Neural cell (in vitro differentiated cells): ENCODE results near the gene SLC2A6. TPM values are rescaled to one million over a fixed set of nuclear protein-coding genes. Genes with fewer than 3 reads are reported as not detected.

Source experiments
- H2AFZ ChIP-seq: fragments of 200-600, 300-800 bp; sonication (generic), shearing (Covaris generic); 2 replicates; pipeline ENCODE4 v1.6.0; 2014; ENCODE audit warnings: low read depth, mild to moderate bottlenecking, antibody characterized with exemption, low read length, moderate library complexity
- H3F3A ChIP-seq: fragments of 200-600 bp; shearing (Covaris generic); 2 replicates; pipeline ENCODE4 v1.6.1; 2016; ENCODE audit warnings: mild to moderate bottlenecking, moderate library complexity, mixed read lengths, antibody characterized with exemption, low read length; ENCODE audit not compliant: insufficient read depth, poor library complexity, severe bottlenecking
- H3K27ac ChIP-seq: fragments of 200-600, 300-800 bp; sonication (generic), shearing (Covaris generic); 2 replicates; pipeline ENCODE4 v1.5.1; 2014; ENCODE audit warnings: mild to moderate bottlenecking, low read length, moderate library complexity
- H3K27me3 ChIP-seq: fragments of 300-800, 200-600 bp; sonication (generic), shearing (Covaris generic); 2 replicates; pipeline ENCODE4 v1.6.0; 2014; ENCODE audit warnings: mild to moderate bottlenecking, low read depth, low read length, moderate library complexity; ENCODE audit not compliant: insufficient read depth
- H3K36me3 ChIP-seq: fragments of 300-800, 200-600 bp; sonication (generic), shearing (Covaris generic); 2 replicates; pipeline ENCODE4 v1.5.1; 2014; ENCODE audit warnings: mild to moderate bottlenecking, antibody characterized with exemption, low read length, moderate library complexity; ENCODE audit not compliant: insufficient read depth
- H3K4me2 ChIP-seq: fragments of 300-800, 200-600 bp; sonication (generic), shearing (Covaris generic); 2 replicates; pipeline ENCODE4 v1.6.0; 2014; ENCODE audit warnings: mild to moderate bottlenecking, low read length
- H3K4me3 ChIP-seq: fragments of 300-800, 200-600 bp; sonication (generic), shearing (Covaris generic); 2 replicates; pipeline ENCODE4 v1.5.1; 2014; ENCODE audit warnings: mild to moderate bottlenecking, low read length, moderate library complexity
- H3K79me2 ChIP-seq: fragments of 200-600 bp; shearing (Covaris generic); replicated peaks from 2 replicates; pipeline ENCODE4 v1.6.0; 2014; ENCODE audit warnings: mild to moderate bottlenecking, low read length, moderate library complexity; ENCODE audit not compliant: insufficient read depth
- H3K9ac ChIP-seq: fragments of 300-800, 200-600 bp; sonication (generic), shearing (Covaris generic); 2 replicates; pipeline ENCODE4 v1.6.1; 2016; ENCODE audit warnings: mild to moderate bottlenecking, low read length, mixed read lengths
- H3K9me2 ChIP-seq: fragments of 200-600 bp; shearing (Covaris generic); 2 replicates; pipeline ENCODE4 v1.6.1; 2016; ENCODE audit warnings: mild to moderate bottlenecking, low read length, mixed read lengths; ENCODE audit not compliant: insufficient read depth
- H3K9me3 ChIP-seq: fragments of 200-600, 300-800 bp; sonication (generic), shearing (Covaris generic); 2 replicates; pipeline ENCODE4 v1.6.1; 2016; ENCODE audit warnings: mild to moderate bottlenecking, mixed run types, low read length, moderate library complexity, mixed read lengths
- H4K20me1 ChIP-seq: fragments of 200-600 bp; shearing (Covaris generic); 2 replicates; pipeline ENCODE4 v1.6.1; 2016; ENCODE audit warnings: mild to moderate bottlenecking, mixed run types; ENCODE audit not compliant: insufficient read depth
- CTCF ChIP-seq: fragments of 450-650 bp; IDR thresholded peaks from 2 replicates; pipeline ENCODE4 v1.5.1; 2014; ENCODE audit warnings: antibody characterized with exemption, mild to moderate bottlenecking, moderate library complexity; ENCODE audit not compliant: poor library complexity, severe bottlenecking
- EP300 ChIP-seq: fragments of 450-650 bp; conservative IDR thresholded peaks from 2 replicates; pipeline ENCODE4 v1.6.1; 2014; ENCODE audit warnings: antibody characterized with exemption, mild to moderate bottlenecking, moderate library complexity; ENCODE audit not compliant: poor library complexity, severe bottlenecking
- EZH2 ChIP-seq: fragments of 200-600, 300-800 bp; shearing (Covaris generic), sonication (generic); IDR thresholded peaks from 2 replicates; pipeline ENCODE4 v1.6.1; 2014; ENCODE audit warnings: antibody characterized with exemption, low read length, borderline replicate concordance, mild to moderate bottlenecking; ENCODE audit not compliant: insufficient read depth, poor library complexity, severe bottlenecking
- MXI1 ChIP-seq: fragments of 450-650 bp; conservative IDR thresholded peaks from 2 replicates; pipeline ENCODE4 v1.6.1; 2014; ENCODE audit warnings: antibody characterized with exemption, mild to moderate bottlenecking; ENCODE audit not compliant: poor library complexity, severe bottlenecking
- POLR2AphosphoS5 ChIP-seq: IDR thresholded peaks from 2 replicates; pipeline ENCODE4 v1.6.1; 2012
- RAD21 ChIP-seq: fragments of 450-650 bp; conservative IDR thresholded peaks from 2 replicates; pipeline ENCODE4 v1.6.1; 2014; ENCODE audit warnings: antibody characterized with exemption, mild to moderate bottlenecking, moderate library complexity
- SMC3 ChIP-seq: fragments of 450-650 bp; conservative IDR thresholded peaks from 2 replicates; pipeline ENCODE4 v1.6.1; 2014; ENCODE audit warnings: antibody characterized with exemption, mild to moderate bottlenecking, moderate library complexity; ENCODE audit not compliant: poor library complexity
- TAF1 ChIP-seq: IDR thresholded peaks from 2 replicates; pipeline ENCODE4 v1.6.1; 2012; ENCODE audit warnings: low read depth
- polyA plus RNA-seq: library from polyadenylated mRNA; depleted of rRNA; stranded (reverse); fragments of >200 nt; gene quantifications from 2 replicates; pipeline ENCODE4 v1.2.3, GENCODE V29; 2014
- TF ChIP-seq, protein P1 (sequence below): IDR thresholded peaks from 2 replicates; pipeline ENCODE4 v1.6.1; 2012; ENCODE audit warnings: borderline replicate concordance

SLC2A6 gene
- polyA plus RNA-seq, 1 donor from 2014 or later = 11.5 TPM

GRCh38 chr9:133428617-133429101, 50.2 kb downstream of the SLC2A6 start:
- H3K4me2 ChIP-seq = no peak overlapping the region
- no peaks in the 10 kb centered on the region for H3K9me2 ChIP-seq
- H3K4me3 ChIP-seq = no peak overlapping the region
- H3K9ac ChIP-seq = no peak overlapping the region
- no peaks in the 10 kb centered on the region for H3F3A ChIP-seq
- H3K36me3 ChIP-seq = no peaks in the 10 kb centered on the region
- peaks cover 10% of the 10 kb centered on the region for H3K9me3 ChIP-seq
- no peak overlapping the region for H3K27ac ChIP-seq
- TF ChIP-seq MXI1 = no peak
- TF ChIP-seq TAF1 = no peak
- TF ChIP-seq SMC3 = no peak
- TF ChIP-seq POLR2AphosphoS5 = no peak
- no peak for TF ChIP-seq EZH2
- TF ChIP-seq, protein P1, sequence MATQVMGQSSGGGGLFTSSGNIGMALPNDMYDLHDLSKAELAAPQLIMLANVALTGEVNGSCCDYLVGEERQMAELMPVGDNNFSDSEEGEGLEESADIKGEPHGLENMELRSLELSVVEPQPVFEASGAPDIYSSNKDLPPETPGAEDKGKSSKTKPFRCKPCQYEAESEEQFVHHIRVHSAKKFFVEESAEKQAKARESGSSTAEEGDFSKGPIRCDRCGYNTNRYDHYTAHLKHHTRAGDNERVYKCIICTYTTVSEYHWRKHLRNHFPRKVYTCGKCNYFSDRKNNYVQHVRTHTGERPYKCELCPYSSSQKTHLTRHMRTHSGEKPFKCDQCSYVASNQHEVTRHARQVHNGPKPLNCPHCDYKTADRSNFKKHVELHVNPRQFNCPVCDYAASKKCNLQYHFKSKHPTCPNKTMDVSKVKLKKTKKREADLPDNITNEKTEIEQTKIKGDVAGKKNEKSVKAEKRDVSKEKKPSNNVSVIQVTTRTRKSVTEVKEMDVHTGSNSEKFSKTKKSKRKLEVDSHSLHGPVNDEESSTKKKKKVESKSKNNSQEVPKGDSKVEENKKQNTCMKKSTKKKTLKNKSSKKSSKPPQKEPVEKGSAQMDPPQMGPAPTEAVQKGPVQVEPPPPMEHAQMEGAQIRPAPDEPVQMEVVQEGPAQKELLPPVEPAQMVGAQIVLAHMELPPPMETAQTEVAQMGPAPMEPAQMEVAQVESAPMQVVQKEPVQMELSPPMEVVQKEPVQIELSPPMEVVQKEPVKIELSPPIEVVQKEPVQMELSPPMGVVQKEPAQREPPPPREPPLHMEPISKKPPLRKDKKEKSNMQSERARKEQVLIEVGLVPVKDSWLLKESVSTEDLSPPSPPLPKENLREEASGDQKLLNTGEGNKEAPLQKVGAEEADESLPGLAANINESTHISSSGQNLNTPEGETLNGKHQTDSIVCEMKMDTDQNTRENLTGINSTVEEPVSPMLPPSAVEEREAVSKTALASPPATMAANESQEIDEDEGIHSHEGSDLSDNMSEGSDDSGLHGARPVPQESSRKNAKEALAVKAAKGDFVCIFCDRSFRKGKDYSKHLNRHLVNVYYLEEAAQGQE = no peak
- TF ChIP-seq CTCF = no peak
- no peak for TF ChIP-seq EP300
- no peak for TF ChIP-seq RAD21
- H3K27me3 ChIP-seq = peaks cover 27% of the 10 kb centered on the region
- H4K20me1 ChIP-seq = no peaks in the 10 kb centered on the region
- no peaks in the 10 kb centered on the region for H3K79me2 ChIP-seq
- H2AFZ ChIP-seq = no peak overlapping the region

- H3K9ac ChIP-seq = no peak overlapping the region
- H3K27me3 ChIP-seq = peaks cover 27% of the 10 kb centered on the region
- no peak overlapping the region for H3K27ac ChIP-seq
- H2AFZ ChIP-seq = no peak overlapping the region
- H3K4me2 ChIP-seq = no peak overlapping the region
- peaks cover 10% of the 10 kb centered on the region for H3K9me3 ChIP-seq
- no peaks in the 10 kb centered on the region for H4K20me1 ChIP-seq
- H3K9me2 ChIP-seq = no peaks in the 10 kb centered on the region
- no peaks in the 10 kb centered on the region for H3K36me3 ChIP-seq
- H3F3A ChIP-seq = no peaks in the 10 kb centered on the region
- TF ChIP-seq CTCF (no peak), EP300 (no peak), EZH2 (no peak), TAF1 (no peak)
- no peak overlapping the region for H3K4me3 ChIP-seq
- H3K79me2 ChIP-seq = no peaks in the 10 kb centered on the region
Observed at GRCh38 chr9:133427658-133428348, 51.1 kb downstream of the SLC2A6 start.
